Glomerular visceral epithelial cell (primary cell): ENCODE data around the gene ANXA8L1.
A peak's percentile ranks its signal among the peaks of the same experiment; 100 is the strongest.
"Not testable (repeated sequence)": the region's sequence is repeated elsewhere in the genome, so short reads cannot be mapped to it uniquely, and the experiment has no call there.

ENCODE experiments used
- DNase-seq: peaks from one replicate; pipeline ENCODE4 v3.0.0-alpha.2; 2016; ENCODE audit errors: extremely low spot score

The ANXA8L1 gene

GRCh38 chr10:46375406-46375805 lies at the start of gene ANXA8L1:
ANXA8L1 (plus strand) TSS chr10:46375776; CDS start chr10:46375852, 76 bp downstream.
- not testable (repeated sequence) for DNase-seq

GRCh38 chr10:46326066-46326465 lies 49.5 kb upstream of the ANXA8L1 start:
- no peak for DNase-seq

- no peak for DNase-seq
Observed at GRCh38 chr10:46326971-46327370, 48.6 kb upstream of the ANXA8L1 start.

GRCh38 chr10:46327685-46328084 lies 47.9 kb upstream of the ANXA8L1 start:
- no peak for DNase-seq

- DNase-seq, result no peak
Observed at GRCh38 chr10:46328853-46329689, 46.5 kb upstream of the ANXA8L1 start.

- DNase-seq, result no peak
Observed at GRCh38 chr10:46329690-46330016, 45.9 kb upstream of the ANXA8L1 start.

- no peak for DNase-seq
Observed at GRCh38 chr10:46330894-46331293, 44.7 kb upstream of the ANXA8L1 start.

GRCh38 chr10:46365484-46365883 lies 10.1 kb upstream of the ANXA8L1 start:
- DNase-seq, result not testable (repeated sequence)

- DNase-seq, result not testable (repeated sequence)
Observed at GRCh38 chr10:46367209-46367608, 8.4 kb upstream of the ANXA8L1 start.

GRCh38 chr10:46367666-46368240 lies 7.8 kb upstream of the ANXA8L1 start:
- not testable (repeated sequence) for DNase-seq

- not testable (repeated sequence) for DNase-seq
Observed at GRCh38 chr10:46368956-46369355, 6.6 kb upstream of the ANXA8L1 start.

- not testable (repeated sequence) for DNase-seq
Observed at GRCh38 chr10:46374410-46374809, 1.2 kb upstream of the ANXA8L1 start.

- DNase-seq, result not testable (repeated sequence)
Observed at GRCh38 chr10:46377022-46377421, 1.4 kb downstream of the ANXA8L1 start.

GRCh38 chr10:46377651-46378050 lies 2.1 kb downstream of the ANXA8L1 start:
- not testable (repeated sequence) for DNase-seq

- DNase-seq, result not testable (repeated sequence)
Observed at GRCh38 chr10:46378108-46378507, 2.5 kb downstream of the ANXA8L1 start.

- not testable (repeated sequence) for DNase-seq
Observed at GRCh38 chr10:46379233-46379848, 3.8 kb downstream of the ANXA8L1 start.

GRCh38 chr10:46385858-46386257 lies 10.3 kb downstream of the ANXA8L1 start:
- not testable (repeated sequence) for DNase-seq

- not testable (repeated sequence) for DNase-seq
Observed at GRCh38 chr10:46386694-46387093, 11.1 kb downstream of the ANXA8L1 start.

- DNase-seq, result not testable (repeated sequence)
Observed at GRCh38 chr10:46387309-46387902, 11.8 kb downstream of the ANXA8L1 start.

GRCh38 chr10:46391422-46391821 lies 15.8 kb downstream of the ANXA8L1 start:
- DNase-seq, result not testable (repeated sequence)

- DNase-seq, result peak; percentile 54
Observed at GRCh38 chr10:46396441-46397279, 21.1 kb downstream of the ANXA8L1 start.
